Fibroblast of lung (primary cell): Measurements from ENCODE around the gene FLNA.

Experiments used
- CTCF ChIP-seq, 2 donors: IDR thresholded peaks in 1 of 2; conservative IDR thresholded peaks in 1 of 2; 1 replicate in 1 of 2; 2 replicates in 1 of 2; pipeline ENCODE4 v1.5.1; 2011 to 2012; ENCODE audit warnings: low read length in 2 of 2, control low read depth in 1 of 2, inconsistent platforms in 1 of 2, low read depth in 1 of 2, mild to moderate bottlenecking in 1 of 2
- EZH2 ChIP-seq: IDR thresholded peaks from 2 replicates; pipeline ENCODE4 v1.5.1; 2012; ENCODE audit warnings: low read length, control low read depth, mild to moderate bottlenecking; ENCODE audit errors: missing control alignments

- no peak for TF ChIP-seq CTCF (conservative IDR thresholded peaks at IDR 0.05 in 1 of 2, IDR thresholded peaks at IDR 0.05 in 1 of 2; ENCODE audit: low read depth in 1 of 2, low read length in 2 of 2)
- no peak for TF ChIP-seq EZH2
Observed at GRCh38 chrX:154367474-154368308, 6.7 kb downstream of the FLNA start.
